A549 (cell line): ENCODE results near the gene OPCML.

Source experiments
- BHLHE40 ChIP-seq: IDR thresholded peaks from 2 replicates; pipeline ENCODE4 v1.6.1; 2012; ENCODE audit warnings: low read depth, low read length, inconsistent platforms
- CHD2 ChIP-seq: fragments of 150-350 bp; IDR thresholded peaks from 2 replicates; pipeline ENCODE4 v1.6.1; 2014; ENCODE audit warnings: low read length; ENCODE audit not compliant: partially characterized antibody
- EP300 ChIP-seq, 2 experiments: fragments of >200 bp; sonication (Bioruptor Twin); formaldehyde crosslinking; IDR thresholded peaks; 2 replicates in 1 of 2; 3 replicates in 1 of 2; pipeline ENCODE4 v1.6.1; 2016 to 2017
- KDM1A ChIP-seq: fragments of 200-600 bp; sonication (generic); IDR thresholded peaks from 2 replicates; pipeline ENCODE4 v1.6.1; 2016; ENCODE audit warnings: low read depth, mild to moderate bottlenecking
- NFE2L2 ChIP-seq: fragments of 150-350 bp; conservative IDR thresholded peaks from 2 replicates; pipeline ENCODE4 v1.6.1; 2014; ENCODE audit warnings: low read length
- POLR2A ChIP-seq: IDR thresholded peaks from 2 replicates; pipeline ENCODE4 v1.6.1; 2012; ENCODE audit warnings: mild to moderate bottlenecking, low read length
- SMC3 ChIP-seq: fragments of >200 bp; sonication (Bioruptor Twin); formaldehyde crosslinking; IDR thresholded peaks from 3 replicates; pipeline ENCODE4 v1.6.1; 2018; ENCODE audit warnings: inconsistent platforms
- TP53 ChIP-seq: fragments of 250-450 bp; sonication (Bioruptor Pico); IDR thresholded peaks from 2 replicates; pipeline ENCODE4 v1.5.0; 2021; ENCODE audit warnings: mild to moderate bottlenecking, moderate library complexity
- ZNF302 ChIP-seq: fragments of 250-450 bp; sonication (Bioruptor Pico); IDR thresholded peaks from 2 replicates; pipeline ENCODE4 v1.9.0; 2021; ENCODE audit warnings: inconsistent platforms, mild to moderate bottlenecking, moderate library complexity
- TF ChIP-seq, protein P1 (sequence below): fragments of >200 bp; sonication (Bioruptor Twin); formaldehyde crosslinking; IDR thresholded peaks from 3 replicates; pipeline ENCODE4 v1.5.1; 2016
- TF ChIP-seq, protein P2 (sequence below): fragments of 250-450 bp; sonication (Bioruptor Pico); IDR thresholded peaks from 2 replicates; pipeline ENCODE4 v1.5.0; 2021; ENCODE audit warnings: mild to moderate bottlenecking, moderate library complexity, borderline replicate concordance
- TF ChIP-seq, protein P3 (sequence below): fragments of 200-600 bp; sonication (generic); IDR thresholded peaks from 2 replicates; pipeline ENCODE4 v1.6.1; 2016; ENCODE audit warnings: antibody characterized with exemption, mild to moderate bottlenecking, moderate library complexity
- TF ChIP-seq, protein P4 (sequence below): fragments of 450-650 bp; IDR thresholded peaks from 2 replicates; pipeline ENCODE4 v1.6.1; 2014; ENCODE audit warnings: antibody characterized with exemption

DNA sequence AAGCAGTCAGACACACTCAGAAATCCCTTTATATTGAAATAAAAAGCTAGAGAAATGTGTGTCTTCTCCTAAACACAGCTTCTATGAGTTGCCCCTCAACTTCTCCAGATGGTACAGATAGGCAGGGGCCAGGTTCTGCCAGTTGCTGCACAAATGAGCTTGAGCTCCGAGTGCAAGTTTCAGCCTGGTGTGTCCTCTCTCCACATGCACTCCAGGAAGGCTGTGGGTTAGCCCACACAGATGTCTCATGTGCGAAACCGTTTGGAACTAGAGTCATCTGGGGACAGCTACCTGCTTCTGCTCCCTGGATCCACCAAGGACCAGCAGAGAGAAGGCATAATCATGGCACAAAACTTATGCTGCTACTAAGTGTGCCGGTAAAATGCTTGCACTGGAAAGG is 812.6 kb downstream of the OPCML start:
- TF ChIP-seq, protein P1, sequence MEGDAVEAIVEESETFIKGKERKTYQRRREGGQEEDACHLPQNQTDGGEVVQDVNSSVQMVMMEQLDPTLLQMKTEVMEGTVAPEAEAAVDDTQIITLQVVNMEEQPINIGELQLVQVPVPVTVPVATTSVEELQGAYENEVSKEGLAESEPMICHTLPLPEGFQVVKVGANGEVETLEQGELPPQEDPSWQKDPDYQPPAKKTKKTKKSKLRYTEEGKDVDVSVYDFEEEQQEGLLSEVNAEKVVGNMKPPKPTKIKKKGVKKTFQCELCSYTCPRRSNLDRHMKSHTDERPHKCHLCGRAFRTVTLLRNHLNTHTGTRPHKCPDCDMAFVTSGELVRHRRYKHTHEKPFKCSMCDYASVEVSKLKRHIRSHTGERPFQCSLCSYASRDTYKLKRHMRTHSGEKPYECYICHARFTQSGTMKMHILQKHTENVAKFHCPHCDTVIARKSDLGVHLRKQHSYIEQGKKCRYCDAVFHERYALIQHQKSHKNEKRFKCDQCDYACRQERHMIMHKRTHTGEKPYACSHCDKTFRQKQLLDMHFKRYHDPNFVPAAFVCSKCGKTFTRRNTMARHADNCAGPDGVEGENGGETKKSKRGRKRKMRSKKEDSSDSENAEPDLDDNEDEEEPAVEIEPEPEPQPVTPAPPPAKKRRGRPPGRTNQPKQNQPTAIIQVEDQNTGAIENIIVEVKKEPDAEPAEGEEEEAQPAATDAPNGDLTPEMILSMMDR = no peak
- TF ChIP-seq POLR2A (no peak), KDM1A (no peak), CHD2 (no peak), ZNF302 (CRISPR knock-in tag) (no peak), TP53 (CRISPR knock-in tag) (no peak), EP300 (IDR thresholded peaks at IDR 0.05) (no peak), SMC3 (no peak), NFE2L2 (no peak), BHLHE40 (no peak)
- TF ChIP-seq, protein P2, sequence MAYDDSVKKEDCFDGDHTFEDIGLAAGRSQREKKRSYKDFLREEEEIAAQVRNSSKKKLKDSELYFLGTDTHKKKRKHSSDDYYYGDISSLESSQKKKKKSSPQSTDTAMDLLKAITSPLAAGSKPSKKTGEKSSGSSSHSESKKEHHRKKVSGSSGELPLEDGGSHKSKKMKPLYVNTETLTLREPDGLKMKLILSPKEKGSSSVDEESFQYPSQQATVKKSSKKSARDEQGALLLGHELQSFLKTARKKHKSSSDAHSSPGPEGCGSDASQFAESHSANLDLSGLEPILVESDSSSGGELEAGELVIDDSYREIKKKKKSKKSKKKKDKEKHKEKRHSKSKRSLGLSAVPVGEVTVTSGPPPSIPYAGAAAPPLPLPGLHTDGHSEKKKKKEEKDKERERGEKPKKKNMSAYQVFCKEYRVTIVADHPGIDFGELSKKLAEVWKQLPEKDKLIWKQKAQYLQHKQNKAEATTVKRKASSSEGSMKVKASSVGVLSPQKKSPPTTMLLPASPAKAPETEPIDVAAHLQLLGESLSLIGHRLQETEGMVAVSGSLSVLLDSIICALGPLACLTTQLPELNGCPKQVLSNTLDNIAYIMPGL (CRISPR knock-in tag) = no peak
- TF ChIP-seq, protein P3, sequence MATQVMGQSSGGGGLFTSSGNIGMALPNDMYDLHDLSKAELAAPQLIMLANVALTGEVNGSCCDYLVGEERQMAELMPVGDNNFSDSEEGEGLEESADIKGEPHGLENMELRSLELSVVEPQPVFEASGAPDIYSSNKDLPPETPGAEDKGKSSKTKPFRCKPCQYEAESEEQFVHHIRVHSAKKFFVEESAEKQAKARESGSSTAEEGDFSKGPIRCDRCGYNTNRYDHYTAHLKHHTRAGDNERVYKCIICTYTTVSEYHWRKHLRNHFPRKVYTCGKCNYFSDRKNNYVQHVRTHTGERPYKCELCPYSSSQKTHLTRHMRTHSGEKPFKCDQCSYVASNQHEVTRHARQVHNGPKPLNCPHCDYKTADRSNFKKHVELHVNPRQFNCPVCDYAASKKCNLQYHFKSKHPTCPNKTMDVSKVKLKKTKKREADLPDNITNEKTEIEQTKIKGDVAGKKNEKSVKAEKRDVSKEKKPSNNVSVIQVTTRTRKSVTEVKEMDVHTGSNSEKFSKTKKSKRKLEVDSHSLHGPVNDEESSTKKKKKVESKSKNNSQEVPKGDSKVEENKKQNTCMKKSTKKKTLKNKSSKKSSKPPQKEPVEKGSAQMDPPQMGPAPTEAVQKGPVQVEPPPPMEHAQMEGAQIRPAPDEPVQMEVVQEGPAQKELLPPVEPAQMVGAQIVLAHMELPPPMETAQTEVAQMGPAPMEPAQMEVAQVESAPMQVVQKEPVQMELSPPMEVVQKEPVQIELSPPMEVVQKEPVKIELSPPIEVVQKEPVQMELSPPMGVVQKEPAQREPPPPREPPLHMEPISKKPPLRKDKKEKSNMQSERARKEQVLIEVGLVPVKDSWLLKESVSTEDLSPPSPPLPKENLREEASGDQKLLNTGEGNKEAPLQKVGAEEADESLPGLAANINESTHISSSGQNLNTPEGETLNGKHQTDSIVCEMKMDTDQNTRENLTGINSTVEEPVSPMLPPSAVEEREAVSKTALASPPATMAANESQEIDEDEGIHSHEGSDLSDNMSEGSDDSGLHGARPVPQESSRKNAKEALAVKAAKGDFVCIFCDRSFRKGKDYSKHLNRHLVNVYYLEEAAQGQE = no peak
- TF ChIP-seq, protein P4, sequence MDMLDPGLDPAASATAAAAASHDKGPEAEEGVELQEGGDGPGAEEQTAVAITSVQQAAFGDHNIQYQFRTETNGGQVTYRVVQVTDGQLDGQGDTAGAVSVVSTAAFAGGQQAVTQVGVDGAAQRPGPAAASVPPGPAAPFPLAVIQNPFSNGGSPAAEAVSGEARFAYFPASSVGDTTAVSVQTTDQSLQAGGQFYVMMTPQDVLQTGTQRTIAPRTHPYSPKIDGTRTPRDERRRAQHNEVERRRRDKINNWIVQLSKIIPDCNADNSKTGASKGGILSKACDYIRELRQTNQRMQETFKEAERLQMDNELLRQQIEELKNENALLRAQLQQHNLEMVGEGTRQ = no peak
